ENCODE data around the gene VENTX.

GRCh38 chr10:133204226-133205015, 33.2 kb upstream of the VENTX start:
- TF ChIP-seq, protein P1, sequence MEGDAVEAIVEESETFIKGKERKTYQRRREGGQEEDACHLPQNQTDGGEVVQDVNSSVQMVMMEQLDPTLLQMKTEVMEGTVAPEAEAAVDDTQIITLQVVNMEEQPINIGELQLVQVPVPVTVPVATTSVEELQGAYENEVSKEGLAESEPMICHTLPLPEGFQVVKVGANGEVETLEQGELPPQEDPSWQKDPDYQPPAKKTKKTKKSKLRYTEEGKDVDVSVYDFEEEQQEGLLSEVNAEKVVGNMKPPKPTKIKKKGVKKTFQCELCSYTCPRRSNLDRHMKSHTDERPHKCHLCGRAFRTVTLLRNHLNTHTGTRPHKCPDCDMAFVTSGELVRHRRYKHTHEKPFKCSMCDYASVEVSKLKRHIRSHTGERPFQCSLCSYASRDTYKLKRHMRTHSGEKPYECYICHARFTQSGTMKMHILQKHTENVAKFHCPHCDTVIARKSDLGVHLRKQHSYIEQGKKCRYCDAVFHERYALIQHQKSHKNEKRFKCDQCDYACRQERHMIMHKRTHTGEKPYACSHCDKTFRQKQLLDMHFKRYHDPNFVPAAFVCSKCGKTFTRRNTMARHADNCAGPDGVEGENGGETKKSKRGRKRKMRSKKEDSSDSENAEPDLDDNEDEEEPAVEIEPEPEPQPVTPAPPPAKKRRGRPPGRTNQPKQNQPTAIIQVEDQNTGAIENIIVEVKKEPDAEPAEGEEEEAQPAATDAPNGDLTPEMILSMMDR (IDR thresholded peaks at IDR 0.05 in 2 of 3, conservative IDR thresholded peaks at IDR 0.05 in 1 of 3; ENCODE audit: borderline replicate concordance in 1 of 3, insufficient read depth in 1 of 3, low read depth in 2 of 3, low read length in 2 of 3) = no peak
- TF ChIP-seq POLR2AphosphoS5 (IDR thresholded peaks at IDR 0.05; ENCODE audit: low read depth, low read length) (no peak), SP1 (IDR thresholded peaks at IDR 0.05; ENCODE audit: low read depth) (no peak), MAX (IDR thresholded peaks at IDR 0.05) (no peak), EZH2 (IDR thresholded peaks at IDR 0.05) (no peak), POLR2A (IDR thresholded peaks at IDR 0.05; ENCODE audit: borderline replicate concordance, extremely low read depth, insufficient read depth, insufficient read length) (no peak), JUND (IDR thresholded peaks at IDR 0.05) (no peak), EZH2phosphoT487 (IDR thresholded peaks at IDR 0.05; ENCODE audit: borderline replicate concordance) (no peak), ZNF274 (IDR thresholded peaks at IDR 0.05; ENCODE audit: low read depth, low read length) (no peak), ATF3 (IDR thresholded peaks at IDR 0.05) (no peak), SRF (IDR thresholded peaks at IDR 0.05; ENCODE audit: low read depth) (no peak)
- TF ChIP-seq, protein P2, sequence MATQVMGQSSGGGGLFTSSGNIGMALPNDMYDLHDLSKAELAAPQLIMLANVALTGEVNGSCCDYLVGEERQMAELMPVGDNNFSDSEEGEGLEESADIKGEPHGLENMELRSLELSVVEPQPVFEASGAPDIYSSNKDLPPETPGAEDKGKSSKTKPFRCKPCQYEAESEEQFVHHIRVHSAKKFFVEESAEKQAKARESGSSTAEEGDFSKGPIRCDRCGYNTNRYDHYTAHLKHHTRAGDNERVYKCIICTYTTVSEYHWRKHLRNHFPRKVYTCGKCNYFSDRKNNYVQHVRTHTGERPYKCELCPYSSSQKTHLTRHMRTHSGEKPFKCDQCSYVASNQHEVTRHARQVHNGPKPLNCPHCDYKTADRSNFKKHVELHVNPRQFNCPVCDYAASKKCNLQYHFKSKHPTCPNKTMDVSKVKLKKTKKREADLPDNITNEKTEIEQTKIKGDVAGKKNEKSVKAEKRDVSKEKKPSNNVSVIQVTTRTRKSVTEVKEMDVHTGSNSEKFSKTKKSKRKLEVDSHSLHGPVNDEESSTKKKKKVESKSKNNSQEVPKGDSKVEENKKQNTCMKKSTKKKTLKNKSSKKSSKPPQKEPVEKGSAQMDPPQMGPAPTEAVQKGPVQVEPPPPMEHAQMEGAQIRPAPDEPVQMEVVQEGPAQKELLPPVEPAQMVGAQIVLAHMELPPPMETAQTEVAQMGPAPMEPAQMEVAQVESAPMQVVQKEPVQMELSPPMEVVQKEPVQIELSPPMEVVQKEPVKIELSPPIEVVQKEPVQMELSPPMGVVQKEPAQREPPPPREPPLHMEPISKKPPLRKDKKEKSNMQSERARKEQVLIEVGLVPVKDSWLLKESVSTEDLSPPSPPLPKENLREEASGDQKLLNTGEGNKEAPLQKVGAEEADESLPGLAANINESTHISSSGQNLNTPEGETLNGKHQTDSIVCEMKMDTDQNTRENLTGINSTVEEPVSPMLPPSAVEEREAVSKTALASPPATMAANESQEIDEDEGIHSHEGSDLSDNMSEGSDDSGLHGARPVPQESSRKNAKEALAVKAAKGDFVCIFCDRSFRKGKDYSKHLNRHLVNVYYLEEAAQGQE (IDR thresholded peaks at IDR 0.05; ENCODE audit: low read depth) = no peak

Measured in HCT116 (cell line).